Endothelial cell (in vitro differentiated cells): ENCODE results near the gene PNMA8A. TPM values are rescaled to one million over a fixed set of nuclear protein-coding genes. Genes with fewer than 3 reads are reported as not detected.
"Not testable (repeated sequence)": the region's sequence is repeated elsewhere in the genome, so short reads cannot be mapped to it uniquely, and the experiment has no call there.

Source experiments
- DNase-seq: peaks from one replicate; pipeline ENCODE4 v3.0.0; 2021; ENCODE audit warnings: low spot score
- H3K27ac Mint-ChIP-seq: one replicate; pipeline ENCODE4 v1.8.0; 2021; ENCODE audit warnings: mixed read lengths, inconsistent platforms; ENCODE audit not compliant: unreplicated experiment
- H3K27me3 Mint-ChIP-seq: one replicate; pipeline ENCODE4 v1.8.0; 2021; ENCODE audit warnings: mild to moderate bottlenecking, moderate library complexity, mixed read lengths, inconsistent platforms; ENCODE audit not compliant: unreplicated experiment
- H3K36me3 Mint-ChIP-seq: one replicate; pipeline ENCODE4 v1.8.0; 2021; ENCODE audit warnings: mild to moderate bottlenecking, low read depth, mixed read lengths, inconsistent platforms; ENCODE audit not compliant: unreplicated experiment
- H3K4me1 Mint-ChIP-seq: one replicate; pipeline ENCODE4 v1.8.0; 2021; ENCODE audit warnings: mild to moderate bottlenecking, mixed read lengths, inconsistent platforms; ENCODE audit not compliant: unreplicated experiment
- H3K4me3 Mint-ChIP-seq: one replicate; pipeline ENCODE4 v1.8.0; 2021; ENCODE audit warnings: mild to moderate bottlenecking, mixed read lengths, inconsistent platforms; ENCODE audit not compliant: unreplicated experiment
- H3K9me3 Mint-ChIP-seq: one replicate; pipeline ENCODE4 v1.8.0; 2021; ENCODE audit warnings: mixed read lengths, inconsistent platforms; ENCODE audit not compliant: unreplicated experiment
- total RNA-seq: library from RNA; stranded (reverse); fragmentation: NEBNext Ultra II Directional; extraction: Animal tissue kit (Norgen Biotek cat#: 25700); gene quantifications from one replicate; pipeline ENCODE4 v1.2.1, GENCODE V29; 2021; ENCODE audit not compliant: unreplicated experiment
- TF ChIP-seq, protein P1 (sequence below): fragments of 200-600 bp; sonication (generic); IDR thresholded peaks from one replicate; pipeline ENCODE4 v1.5.0; 2021; ENCODE audit warnings: antibody characterized with exemption; ENCODE audit not compliant: unreplicated experiment

The PNMA8A gene
- total RNA-seq, 1 donor from 2014 or later: 12.4 TPM

- H3K27me3 Mint-ChIP-seq: no peaks in the 10 kb centered on the region
- H3K27ac Mint-ChIP-seq: no peak overlapping the region
Measured at GRCh38 chr19:46441866-46442265, 29.5 kb downstream of the PNMA8A start.

DNA sequence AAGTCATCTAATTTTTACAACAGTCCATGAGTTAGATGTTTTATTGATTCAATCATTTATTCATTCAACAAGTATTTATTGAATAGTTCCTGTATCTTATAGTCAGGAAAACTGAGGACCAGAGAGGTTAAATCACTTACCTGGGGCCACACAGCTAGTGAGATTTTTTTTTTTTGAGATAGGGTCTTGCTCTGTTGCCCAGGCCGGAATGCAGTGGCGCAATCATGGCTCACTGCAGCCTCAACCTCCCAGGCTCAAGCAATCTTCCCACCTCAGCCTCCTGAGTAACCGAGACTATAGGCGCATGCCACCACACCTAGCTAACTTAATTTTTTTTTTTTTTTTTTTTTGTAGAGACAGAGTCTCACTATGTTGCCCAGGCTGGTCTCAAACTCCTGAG is 35.7 kb downstream of the PNMA8A start:
- H3K27me3 Mint-ChIP-seq, H3K36me3 Mint-ChIP-seq, H3K4me1 Mint-ChIP-seq, DNase-seq, H3K4me3 Mint-ChIP-seq, H3K27ac Mint-ChIP-seq, H3K9me3 Mint-ChIP-seq: not testable (repeated sequence)

More at GRCh38 chr19:46441866-46442265, 29.5 kb downstream of the PNMA8A start:
- peaks cover 2% of the 10 kb centered on the region for H3K4me1 Mint-ChIP-seq
- H3K36me3 Mint-ChIP-seq: no peaks in the 10 kb centered on the region
- H3K9me3 Mint-ChIP-seq: no peaks in the 10 kb centered on the region
- DNase-seq: no peak
- H3K4me3 Mint-ChIP-seq: no peak overlapping the region
- TF ChIP-seq, protein P1, sequence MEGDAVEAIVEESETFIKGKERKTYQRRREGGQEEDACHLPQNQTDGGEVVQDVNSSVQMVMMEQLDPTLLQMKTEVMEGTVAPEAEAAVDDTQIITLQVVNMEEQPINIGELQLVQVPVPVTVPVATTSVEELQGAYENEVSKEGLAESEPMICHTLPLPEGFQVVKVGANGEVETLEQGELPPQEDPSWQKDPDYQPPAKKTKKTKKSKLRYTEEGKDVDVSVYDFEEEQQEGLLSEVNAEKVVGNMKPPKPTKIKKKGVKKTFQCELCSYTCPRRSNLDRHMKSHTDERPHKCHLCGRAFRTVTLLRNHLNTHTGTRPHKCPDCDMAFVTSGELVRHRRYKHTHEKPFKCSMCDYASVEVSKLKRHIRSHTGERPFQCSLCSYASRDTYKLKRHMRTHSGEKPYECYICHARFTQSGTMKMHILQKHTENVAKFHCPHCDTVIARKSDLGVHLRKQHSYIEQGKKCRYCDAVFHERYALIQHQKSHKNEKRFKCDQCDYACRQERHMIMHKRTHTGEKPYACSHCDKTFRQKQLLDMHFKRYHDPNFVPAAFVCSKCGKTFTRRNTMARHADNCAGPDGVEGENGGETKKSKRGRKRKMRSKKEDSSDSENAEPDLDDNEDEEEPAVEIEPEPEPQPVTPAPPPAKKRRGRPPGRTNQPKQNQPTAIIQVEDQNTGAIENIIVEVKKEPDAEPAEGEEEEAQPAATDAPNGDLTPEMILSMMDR: no peak

GRCh38 chr19:46435009-46435408 is 36.4 kb downstream of the PNMA8A start:
- Mint-ChIP-seq H3K27me3 (no peaks in the 10 kb centered on the region), H3K4me1 (peaks cover 7% of the 10 kb centered on the region), H3K9me3 (no peaks in the 10 kb centered on the region), H3K27ac (no peak overlapping the region), H3K4me3 (no peak overlapping the region), H3K36me3 (no peaks in the 10 kb centered on the region)
- TF ChIP-seq, protein P1: no peak
- no peak for DNase-seq

DNA sequence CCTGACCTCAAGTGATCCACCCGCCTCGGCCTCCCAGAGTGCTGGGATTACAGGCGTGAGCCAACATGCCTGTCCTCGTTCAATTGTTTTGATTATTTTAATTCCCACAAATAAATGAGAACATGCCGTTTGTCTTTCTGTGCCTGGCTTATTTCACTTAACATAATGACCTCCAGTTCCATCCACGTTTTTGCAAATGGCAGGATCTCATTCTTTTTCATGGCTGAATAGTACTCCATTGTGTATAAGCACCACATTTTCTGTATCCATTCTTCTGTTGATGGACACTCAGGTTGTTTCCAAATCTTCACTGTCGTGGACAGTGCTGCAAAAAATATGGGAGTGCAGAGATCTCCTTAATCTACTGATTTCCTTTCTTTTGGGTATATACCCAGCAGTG is 37.9 kb downstream of the PNMA8A start:
- H3K4me1 Mint-ChIP-seq, H3K27ac Mint-ChIP-seq, H3K36me3 Mint-ChIP-seq, H3K4me3 Mint-ChIP-seq, H3K27me3 Mint-ChIP-seq, H3K9me3 Mint-ChIP-seq, DNase-seq: not testable (repeated sequence)

- Mint-ChIP-seq H3K4me3 (no peak overlapping the region), H3K9me3 (no peaks in the 10 kb centered on the region), H3K27me3 (peaks cover 12% of the 10 kb centered on the region), H3K4me1 (peaks cover 12% of the 10 kb centered on the region), H3K27ac (no peak overlapping the region), H3K36me3 (no peaks in the 10 kb centered on the region)
- no peak for DNase-seq
- TF ChIP-seq, protein P1: peak; percentile 31
Measured at GRCh38 chr19:46431824-46432223, 39.5 kb downstream of the PNMA8A start.

GRCh38 chr19:46429999-46430398 is 41.4 kb downstream of the PNMA8A start:
- Mint-ChIP-seq H3K36me3 (no peaks in the 10 kb centered on the region), H3K27me3 (peaks cover 15% of the 10 kb centered on the region), H3K9me3 (no peaks in the 10 kb centered on the region), H3K27ac (peak overlapping the region; percentile 44), H3K4me3 (no peak overlapping the region), H3K4me1 (peaks cover 15% of the 10 kb centered on the region)
- TF ChIP-seq, protein P1: no peak
- DNase-seq: no peak
